GM18498 (cell line): ENCODE data around the gene NFKBIE.
A peak's percentile ranks its signal among the peaks of the same experiment; 100 is the strongest.

ENCODE experiments used
- ATAC-seq: cut with Tn5 transposase; IDR thresholded peaks from one replicate; pipeline ENCODE4 v1.9.1; 2021; ENCODE audit warnings: mild to moderate bottlenecking, moderate library complexity; ENCODE audit not compliant: unreplicated experiment

NFKBIE gene

GRCh38 chr6:44229376-44230033, 35.8 kb downstream of the NFKBIE start:
- ATAC-seq = no peak

- ATAC-seq = no peak
These were observed 36.5 kb downstream of the NFKBIE start for GRCh38 chr6:44228836-44229235.

DNA sequence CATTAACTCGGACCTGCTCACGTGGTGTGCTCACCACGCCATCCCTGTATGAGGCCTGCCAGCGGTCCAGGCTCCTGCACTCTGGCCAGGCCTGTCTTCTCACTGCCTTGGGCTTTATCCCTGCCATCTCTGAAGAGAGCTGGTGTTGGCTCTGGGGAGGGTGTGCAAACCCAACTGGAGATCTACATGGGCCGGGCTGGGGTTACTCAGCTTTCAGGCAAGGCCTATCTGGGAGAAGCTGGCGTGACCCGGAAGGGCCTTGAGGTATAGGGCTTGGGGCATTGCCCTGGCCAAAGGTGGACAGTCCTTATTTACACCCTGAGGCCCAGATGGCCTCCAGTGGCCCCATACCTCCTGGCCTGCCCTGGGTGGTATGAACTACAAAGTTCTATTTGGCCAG, 36.9 kb downstream of the NFKBIE start:
- no peak for ATAC-seq

- no peak for ATAC-seq
These were observed 37.3 kb downstream of the NFKBIE start for GRCh38 chr6:44228031-44228430.

DNA sequence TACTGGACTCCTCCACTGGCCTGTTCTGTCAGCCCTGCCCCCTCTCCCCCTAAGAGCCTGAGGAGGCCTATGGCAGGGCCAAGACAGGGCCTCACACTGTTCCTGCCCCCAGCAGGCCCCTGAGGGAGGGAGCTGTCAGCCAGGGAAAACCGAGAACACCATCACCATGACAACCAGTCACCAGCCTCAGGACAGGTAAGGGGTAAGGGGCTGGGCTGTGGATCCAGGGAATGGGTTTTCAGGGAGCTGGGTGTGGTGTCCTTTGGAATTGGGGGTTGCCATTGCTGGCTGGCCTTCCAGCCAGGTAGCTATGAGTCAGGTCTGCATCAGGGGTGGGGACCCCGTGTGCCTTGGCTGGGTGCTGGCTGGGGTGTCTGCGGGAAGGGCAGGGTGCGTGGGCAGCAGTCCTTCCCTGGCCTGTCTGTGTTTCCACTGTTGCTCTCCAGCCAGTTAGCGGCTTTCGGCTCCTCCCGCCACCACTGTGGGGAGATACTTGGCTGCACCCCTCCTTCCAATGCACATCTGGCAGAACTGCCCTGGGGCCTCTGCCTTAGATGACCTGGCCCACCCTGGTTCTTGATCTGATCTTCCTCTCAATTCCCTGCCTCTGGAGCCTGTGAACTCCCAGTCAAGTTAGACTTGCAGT, 38.1 kb downstream of the NFKBIE start:
- ATAC-seq = no peak

- ATAC-seq = no peak
These were observed 38.8 kb downstream of the NFKBIE start for GRCh38 chr6:44226368-44227147.

DNA sequence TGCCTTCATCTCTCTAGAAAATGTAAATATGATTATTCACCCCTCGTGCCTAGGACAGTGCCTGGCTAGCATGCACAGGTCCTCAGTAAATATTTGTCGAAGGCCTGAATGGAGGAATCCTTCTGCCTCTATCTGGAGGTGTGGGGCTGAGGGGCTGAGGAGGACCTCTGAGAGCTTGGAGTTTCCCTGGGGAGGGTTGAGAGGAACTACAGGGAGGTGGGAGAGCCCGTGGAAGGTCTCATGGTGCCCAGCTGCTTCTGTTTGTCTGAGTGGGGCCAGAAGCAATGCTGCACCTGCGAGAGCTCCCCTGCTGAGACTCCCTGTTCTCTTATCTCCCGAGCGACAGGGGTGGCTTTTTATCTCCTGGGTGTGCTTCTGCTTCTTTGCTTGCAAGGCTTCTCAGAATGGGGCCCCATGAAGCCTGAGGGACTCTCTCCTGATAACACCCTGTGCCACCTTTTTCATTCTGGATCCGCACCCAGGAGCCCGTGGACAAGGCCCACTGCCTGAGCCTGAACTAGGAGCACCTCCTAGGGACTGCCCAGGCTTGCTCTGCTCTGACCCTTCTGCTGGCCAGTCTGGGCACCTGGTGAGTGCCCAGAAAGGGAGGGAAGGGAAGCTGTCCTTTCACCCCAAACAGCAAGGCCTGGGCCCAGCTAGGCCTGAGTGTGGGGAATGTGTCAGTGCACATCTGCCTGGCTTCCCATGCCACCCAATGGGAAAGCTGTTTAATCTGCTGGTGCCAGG, 39.6 kb downstream of the NFKBIE start:
- no peak for ATAC-seq

DNA sequence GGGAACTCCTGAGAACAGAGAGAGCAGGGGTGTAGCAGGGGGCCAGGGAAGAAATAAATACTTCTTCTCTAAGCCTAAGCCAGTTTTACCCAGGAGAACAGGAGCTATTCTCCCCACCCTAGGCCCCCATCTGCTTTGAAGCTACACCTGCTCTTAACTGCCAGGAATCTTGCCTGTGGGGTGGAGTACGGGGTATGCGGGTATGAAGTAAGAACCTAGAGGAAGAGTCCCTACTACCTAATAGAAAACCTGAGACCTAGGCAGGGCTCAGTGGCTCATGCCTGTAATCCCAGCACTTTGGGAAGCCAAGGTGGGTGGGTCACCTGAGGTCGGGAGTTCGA, 40.4 kb downstream of the NFKBIE start:
- no peak for ATAC-seq

- no peak for ATAC-seq
These were observed 41.1 kb downstream of the NFKBIE start for GRCh38 chr6:44224029-44224964.

GRCh38 chr6:44223319-44224028, 41.9 kb downstream of the NFKBIE start, which contains the start of gene SLC29A1:
TSS of gene SLC29A1 (plus strand) at chr6:44223595. CDS start at chr6:44227314, 3,719 bp downstream.
- peak; percentile 53 for ATAC-seq

- ATAC-seq = no peak
These were observed 42.6 kb downstream of the NFKBIE start for GRCh38 chr6:44222486-44223318.

GRCh38 chr6:44221961-44222335, 43.4 kb downstream of the NFKBIE start:
- no peak for ATAC-seq

DNA sequence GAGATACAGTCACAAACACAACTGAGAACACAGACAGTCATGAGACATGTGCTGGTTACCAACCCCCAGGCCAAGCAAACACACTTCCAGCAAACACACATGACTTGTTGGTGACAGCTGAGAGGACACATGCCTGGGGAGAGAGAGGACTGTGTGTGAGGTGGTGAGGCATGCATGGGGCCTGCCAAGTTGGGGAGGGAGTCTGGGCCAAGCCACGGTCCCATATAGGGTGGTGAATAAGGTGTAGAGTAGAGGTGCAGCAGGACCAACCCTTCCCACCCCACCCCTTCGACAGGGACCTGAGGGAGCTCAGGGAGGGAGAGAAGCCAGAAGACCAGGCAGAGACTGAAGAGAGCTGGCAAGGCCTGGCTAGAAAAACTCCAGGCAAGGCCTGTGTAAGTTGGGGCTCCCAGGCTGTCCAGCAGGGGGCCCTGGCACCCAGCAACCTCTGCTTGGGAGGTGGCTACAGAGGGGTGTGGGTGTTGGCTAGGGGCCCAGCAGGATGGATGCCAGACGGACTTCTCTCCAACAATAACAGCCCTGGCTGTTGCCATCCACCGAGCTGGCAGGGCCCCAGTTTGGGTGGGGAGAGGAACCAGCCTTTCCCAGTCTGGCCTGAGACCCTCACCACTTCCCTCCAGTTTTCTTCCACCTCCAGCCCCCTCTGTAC, 43.9 kb downstream of the NFKBIE start:
- ATAC-seq = peak; percentile 45

DNA sequence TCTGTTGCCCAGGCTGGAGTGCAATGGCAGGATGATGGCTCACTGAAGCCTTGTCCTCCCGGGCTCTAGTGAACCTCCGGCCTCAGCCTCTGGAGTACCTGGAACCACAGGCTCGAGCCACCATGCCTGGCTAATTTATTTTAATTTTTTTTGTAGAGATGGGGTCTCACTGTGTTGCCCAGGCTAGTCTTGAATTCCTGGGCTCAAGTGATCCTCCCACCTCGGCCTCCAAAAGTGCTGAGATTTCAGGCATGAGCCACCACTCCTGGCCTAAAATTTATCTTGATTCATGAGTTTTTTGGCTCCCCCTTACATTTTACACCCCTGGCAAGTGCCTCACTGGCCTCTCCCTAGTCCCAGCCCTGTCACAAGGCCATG, 44.4 kb downstream of the NFKBIE start:
- ATAC-seq = no peak

DNA sequence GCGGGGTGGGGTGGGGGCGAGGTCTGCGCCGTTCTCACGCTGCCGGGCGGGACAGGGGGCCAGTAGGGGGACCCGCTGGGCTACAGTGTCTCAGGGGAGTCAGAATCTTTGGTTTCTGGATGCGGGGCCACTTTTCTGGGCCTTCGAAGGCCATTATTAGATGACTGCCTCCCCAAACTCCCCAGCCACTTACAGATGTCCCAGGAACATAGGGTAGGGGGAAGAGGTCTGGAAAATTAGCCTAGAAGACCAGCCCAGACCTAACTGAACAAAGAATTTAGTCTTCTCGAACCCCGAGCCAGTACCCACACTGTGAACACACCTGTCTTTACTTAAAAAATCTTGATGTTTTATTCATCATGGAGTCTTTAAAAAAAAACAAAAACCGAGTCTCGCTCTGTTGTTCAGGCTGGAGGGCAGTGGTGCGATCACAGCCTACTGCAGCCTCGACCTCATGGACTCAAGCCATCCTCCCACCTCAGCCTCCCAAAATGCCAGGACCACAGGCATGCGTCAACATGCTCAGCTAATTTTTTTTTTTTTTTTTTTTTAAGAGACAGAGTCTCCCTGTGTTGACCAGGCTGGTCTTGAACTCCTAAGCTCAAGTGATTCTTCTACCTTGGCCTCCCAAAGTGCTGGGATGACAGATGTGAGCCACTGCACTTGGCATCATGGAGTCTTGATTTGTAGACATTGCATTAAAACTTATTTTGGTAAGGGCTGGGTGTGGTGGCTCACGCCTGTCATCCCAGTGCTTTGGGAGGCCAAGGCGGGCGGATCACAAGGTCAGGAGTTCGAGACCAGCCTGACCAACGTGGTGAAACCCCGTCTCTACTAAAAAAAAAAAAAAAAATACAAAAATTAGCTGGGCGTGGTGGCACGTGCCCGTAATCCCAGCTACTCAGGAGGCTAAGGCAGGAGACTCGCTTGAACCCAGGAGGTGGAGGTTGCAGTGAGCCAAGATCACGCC, 45.3 kb downstream of the NFKBIE start:
- ATAC-seq = no peak

- ATAC-seq = peak; percentile 67
These were observed 46.1 kb downstream of the NFKBIE start for GRCh38 chr6:44219053-44219814.
